Gastrocnemius medialis (tissue), 4 donors: ENCODE data around the gene ARHGEF7.

Experiments used
- POLR2A ChIP-seq, 2 donors: fragments of 450-650 bp; IDR thresholded peaks; one replicate each; pipeline ENCODE4 v1.6.1; 2017; ENCODE audit warnings: antibody characterized with exemption in 2 of 2, mild to moderate bottlenecking in 2 of 2, moderate library complexity in 2 of 2
- TF ChIP-seq, protein P1 (sequence below), 5 experiments: fragments of 450-650 bp in 3 of 5; fragments of 200-600 bp in 2 of 5; sonication (generic) in 2 of 5; IDR thresholded peaks in 4 of 5; conservative IDR thresholded peaks in 1 of 5; 1 replicate in 4 of 5; 2 replicates in 1 of 5; pipeline ENCODE4 v1.5.1; 2016 to 2019; ENCODE audit warnings: antibody characterized with exemption in 5 of 5, mild to moderate bottlenecking in 3 of 5, moderate library complexity in 3 of 5

DNA sequence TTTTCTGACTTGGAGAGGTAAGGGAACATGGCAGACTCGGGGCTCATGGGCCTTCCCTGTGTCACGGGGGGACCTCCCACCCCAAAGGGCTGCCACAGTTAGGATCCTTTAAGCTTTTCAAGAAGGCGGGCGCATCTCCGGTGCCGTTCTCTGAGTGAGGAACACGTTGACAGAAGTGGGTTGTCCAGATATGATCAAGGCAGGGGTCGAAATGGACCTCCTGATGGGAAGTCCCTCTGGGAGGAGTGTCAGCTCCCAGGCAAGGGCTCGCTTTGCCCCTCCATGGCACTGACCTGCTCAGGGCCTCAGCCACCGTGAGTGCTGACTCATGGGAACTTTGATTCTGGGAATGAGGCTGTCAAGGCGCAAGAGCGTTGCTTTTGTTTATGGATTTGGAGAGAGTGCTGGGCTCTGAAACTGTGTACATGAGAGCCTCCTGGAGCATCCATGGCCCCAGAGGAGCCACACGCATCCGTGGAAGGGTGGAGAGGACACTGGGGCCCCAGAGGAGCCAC lies 198.9 kb downstream of the ARHGEF7 start:
- TF ChIP-seq, protein P1, sequence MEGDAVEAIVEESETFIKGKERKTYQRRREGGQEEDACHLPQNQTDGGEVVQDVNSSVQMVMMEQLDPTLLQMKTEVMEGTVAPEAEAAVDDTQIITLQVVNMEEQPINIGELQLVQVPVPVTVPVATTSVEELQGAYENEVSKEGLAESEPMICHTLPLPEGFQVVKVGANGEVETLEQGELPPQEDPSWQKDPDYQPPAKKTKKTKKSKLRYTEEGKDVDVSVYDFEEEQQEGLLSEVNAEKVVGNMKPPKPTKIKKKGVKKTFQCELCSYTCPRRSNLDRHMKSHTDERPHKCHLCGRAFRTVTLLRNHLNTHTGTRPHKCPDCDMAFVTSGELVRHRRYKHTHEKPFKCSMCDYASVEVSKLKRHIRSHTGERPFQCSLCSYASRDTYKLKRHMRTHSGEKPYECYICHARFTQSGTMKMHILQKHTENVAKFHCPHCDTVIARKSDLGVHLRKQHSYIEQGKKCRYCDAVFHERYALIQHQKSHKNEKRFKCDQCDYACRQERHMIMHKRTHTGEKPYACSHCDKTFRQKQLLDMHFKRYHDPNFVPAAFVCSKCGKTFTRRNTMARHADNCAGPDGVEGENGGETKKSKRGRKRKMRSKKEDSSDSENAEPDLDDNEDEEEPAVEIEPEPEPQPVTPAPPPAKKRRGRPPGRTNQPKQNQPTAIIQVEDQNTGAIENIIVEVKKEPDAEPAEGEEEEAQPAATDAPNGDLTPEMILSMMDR (IDR thresholded peaks at IDR 0.05 in 4 of 5, conservative IDR thresholded peaks at IDR 0.05 in 1 of 5), result no peak
- TF ChIP-seq POLR2A (IDR thresholded peaks at IDR 0.05), result no peak
